NK-92 (cell line): ENCODE measurements around the gene PRPF8.

Source experiments
- DNase-seq: peaks from one replicate; lab custom pipeline; 2025; ENCODE audit not compliant: unreplicated experiment; lab: John Stamatoyannopoulos, UW

Gene PRPF8

DNA sequence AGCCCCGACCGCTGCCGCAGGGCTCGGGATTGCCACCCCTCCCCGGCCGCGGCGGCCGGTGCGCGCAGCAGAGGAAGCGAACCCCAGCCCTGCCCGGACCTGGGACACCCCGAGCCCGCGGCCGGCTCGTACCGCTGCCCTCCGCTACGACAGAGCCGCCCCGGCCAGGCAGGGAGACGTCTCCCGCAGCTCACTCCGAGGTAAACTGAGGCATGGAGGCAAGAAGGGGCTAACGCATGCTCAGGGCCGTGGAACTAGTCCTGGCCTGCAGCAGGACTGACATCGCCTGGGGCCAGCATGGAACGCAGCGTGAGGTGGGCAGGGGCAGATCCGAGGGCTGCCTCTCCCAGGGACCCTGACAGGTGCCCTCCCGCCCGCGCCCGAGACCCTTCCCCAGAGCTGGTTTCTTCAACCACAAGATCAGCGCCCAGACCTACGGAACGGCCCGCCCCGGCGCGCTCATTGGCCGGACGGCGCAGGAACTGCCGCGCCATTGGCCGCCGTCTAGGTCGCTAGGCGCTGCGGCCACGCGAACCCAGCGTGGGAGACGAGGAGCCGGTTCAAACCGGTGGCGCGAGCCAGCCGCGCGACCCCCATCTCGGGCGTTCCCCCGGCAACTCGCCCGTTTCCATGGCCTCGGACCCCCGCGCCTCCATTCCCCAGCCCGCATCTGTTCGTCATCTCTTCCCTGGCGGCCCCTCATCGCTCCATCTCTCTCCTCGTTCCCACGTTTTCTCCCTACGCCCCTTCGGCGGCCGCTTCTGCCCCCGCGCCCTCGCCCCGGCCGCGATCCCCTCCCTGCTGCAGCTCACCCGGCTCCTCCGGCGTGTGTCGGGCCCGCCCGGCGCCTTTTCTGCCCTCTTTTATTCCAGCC, 56.4 kb downstream of the PRPF8 start, which contains the start of gene SLC43A2:
TSS of gene SLC43A2 (minus strand) at position 853 of the 874 bp plus-strand sequence. CDS start 960 bp downstream, outside the sequence.
- DNase-seq = no peak

GRCh38 chr17:1627182-1627981, 57.3 kb downstream of the PRPF8 start:
- DNase-seq = no peak

GRCh38 chr17:1626333-1626732, 58.3 kb downstream of the PRPF8 start:
- no peak for DNase-seq

GRCh38 chr17:1625581-1625980, 59.1 kb downstream of the PRPF8 start:
- no peak for DNase-seq

DNA sequence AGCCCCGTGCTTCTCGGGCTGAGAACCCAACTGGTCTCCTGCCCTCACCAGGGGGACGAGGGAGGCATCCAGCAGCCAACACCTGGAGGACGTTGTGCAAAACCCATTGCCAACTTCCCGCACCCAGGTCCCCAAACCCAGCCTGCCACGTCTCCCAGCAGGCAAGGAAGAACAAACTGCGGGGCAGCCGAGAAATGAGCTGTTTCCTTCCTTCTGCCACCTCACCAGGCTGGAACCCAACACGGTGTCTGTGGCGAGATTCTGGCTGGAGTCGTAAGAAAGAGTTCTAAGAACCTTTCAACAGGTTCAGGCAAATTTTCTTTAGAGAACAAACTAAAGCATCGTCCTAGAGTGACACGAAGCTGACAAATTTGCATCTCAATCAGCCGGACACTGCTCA, 59.6 kb downstream of the PRPF8 start:
- DNase-seq = no peak

DNA sequence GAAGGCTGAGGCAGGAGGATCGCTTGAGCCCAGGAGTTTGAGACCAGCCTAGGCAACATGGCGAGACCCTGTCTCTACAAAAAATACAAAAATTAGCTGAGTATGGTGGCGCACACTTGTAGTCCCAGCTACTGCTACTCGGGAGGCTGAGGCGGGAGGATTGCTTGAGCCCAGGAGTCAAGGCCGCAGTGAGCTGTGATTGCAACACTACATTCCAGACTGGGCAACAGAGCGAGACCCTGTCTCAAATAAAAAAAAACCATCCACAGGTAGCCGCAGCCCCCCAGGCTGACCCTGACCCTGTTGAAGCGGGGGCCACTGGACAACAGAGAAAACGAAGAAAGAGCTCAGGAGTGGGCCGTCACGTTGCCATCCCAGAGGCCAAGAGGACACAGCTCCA, 60.0 kb downstream of the PRPF8 start:
- no peak for DNase-seq

GRCh38 chr17:1623057-1623630, 61.5 kb downstream of the PRPF8 start:
- no peak for DNase-seq

- DNase-seq = no peak
Observed at GRCh38 chr17:1621273-1621954, 63.3 kb downstream of the PRPF8 start.

DNA sequence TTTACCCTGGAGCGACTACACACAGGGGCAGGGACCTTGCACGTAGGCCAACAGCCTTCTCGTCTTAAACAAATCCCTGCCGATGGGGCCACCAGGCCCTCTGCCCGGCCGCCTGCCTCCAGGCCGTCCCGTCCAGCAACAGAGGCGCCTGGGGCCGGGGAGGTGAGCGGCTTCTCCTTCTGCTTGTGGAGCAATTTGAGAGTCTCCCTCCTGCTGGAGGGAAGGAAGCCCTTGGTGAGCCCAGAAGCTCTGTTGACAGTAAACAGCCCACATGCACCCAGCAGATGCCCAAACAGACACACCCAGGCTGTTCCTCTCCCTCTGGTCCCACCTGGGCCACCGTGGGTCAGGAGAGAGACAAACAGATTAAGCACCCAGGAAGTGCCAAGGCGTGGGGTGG, 64.2 kb downstream of the PRPF8 start:
- DNase-seq = no peak

GRCh38 chr17:1617620-1618174, 67.0 kb downstream of the PRPF8 start:
- DNase-seq = no peak

DNA sequence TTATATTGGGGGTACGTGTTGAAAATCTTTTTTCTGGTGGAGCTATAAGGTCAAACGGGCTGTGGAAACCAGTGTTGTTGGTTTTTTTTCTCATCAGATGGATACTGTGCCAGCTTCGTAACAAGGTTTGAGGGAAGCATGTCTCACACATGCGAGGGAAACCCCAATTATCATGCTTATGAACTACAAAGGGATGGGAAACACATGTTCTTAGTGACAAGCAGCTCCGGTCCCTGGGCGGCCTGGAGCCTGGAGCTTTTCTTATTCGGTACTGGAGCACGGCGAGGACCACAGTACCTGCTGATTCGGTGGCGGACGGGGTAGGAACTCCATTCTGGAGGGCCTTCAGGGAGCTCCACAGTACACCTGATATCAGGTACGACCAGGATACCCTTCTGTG, 68.6 kb downstream of the PRPF8 start:
- no peak for DNase-seq

GRCh38 chr17:1612400-1612799, 72.3 kb downstream of the PRPF8 start:
- no peak for DNase-seq

DNA sequence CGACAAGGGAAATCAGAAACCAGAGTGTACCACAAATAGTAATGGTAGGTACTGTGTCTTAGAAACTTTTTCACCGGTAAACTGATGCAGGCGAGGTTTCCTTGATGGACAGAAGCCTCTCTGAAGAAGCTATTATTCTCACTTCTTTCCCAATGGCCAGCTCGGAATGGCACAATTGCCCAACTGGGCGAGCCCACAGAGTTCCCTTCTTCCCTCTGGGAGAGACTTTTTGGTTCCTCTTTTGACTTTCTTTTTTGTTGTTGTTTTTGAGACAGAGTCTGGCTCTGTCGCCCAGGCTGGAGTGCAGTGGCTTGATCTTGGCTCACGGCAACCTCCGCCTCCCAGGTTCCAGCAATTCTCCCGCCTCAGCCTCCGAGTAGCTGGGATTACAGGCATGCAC, 73.0 kb downstream of the PRPF8 start:
- no peak for DNase-seq

DNA sequence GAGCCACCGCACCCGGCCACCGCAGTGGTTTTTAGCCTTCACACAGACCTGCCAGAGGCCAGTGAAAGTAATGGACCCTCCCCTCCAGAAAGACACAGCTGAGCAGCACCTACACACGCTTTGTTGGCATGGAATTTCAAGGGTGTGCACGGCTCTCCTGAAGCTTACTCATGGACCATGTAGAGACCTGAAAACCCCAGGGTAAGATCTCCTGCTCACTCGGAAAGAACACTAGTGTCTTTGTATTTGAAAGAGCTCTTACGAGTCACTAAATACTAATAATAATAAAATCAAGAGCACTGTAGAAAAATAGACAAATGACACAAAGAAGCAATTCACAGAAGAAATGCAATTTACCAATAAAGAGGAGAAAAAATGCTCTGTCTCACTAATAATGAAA, 76.0 kb downstream of the PRPF8 start:
- no peak for DNase-seq

- DNase-seq = no peak
Observed at GRCh38 chr17:1607971-1608320, 76.7 kb downstream of the PRPF8 start.

DNA sequence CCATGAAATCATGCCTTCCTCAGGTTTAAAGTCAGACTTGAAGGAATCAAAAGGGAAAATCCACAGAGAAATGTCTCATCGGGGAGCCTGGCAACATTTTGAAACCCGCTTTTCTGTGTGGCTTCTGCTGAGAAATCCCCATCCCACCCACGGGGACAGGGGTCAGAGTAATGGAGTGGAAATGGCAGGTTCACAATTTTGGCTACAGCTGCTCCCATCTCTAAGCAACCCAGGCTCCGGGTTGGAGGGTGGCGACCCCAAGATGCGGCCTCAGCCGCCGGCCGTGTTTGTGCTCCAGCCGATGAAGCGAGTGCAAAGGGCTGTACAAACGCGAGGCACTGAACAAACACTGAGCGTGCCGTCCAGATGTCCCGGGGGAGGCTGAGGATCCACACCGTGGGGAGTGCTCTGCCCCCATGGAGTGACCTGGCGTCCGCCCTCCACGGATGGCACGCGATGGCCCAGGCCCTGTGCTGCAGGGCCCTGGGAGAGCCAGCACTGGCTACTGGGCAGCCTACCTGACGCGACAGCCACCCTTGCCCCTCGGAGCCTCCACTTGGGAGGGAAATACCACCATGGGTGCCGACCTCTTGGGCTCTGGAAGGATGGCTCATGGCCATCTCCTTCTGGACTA, 78.2 kb downstream of the PRPF8 start:
- no peak for DNase-seq

- no peak for DNase-seq
Observed at GRCh38 chr17:1605681-1606351, 78.9 kb downstream of the PRPF8 start.

DNA sequence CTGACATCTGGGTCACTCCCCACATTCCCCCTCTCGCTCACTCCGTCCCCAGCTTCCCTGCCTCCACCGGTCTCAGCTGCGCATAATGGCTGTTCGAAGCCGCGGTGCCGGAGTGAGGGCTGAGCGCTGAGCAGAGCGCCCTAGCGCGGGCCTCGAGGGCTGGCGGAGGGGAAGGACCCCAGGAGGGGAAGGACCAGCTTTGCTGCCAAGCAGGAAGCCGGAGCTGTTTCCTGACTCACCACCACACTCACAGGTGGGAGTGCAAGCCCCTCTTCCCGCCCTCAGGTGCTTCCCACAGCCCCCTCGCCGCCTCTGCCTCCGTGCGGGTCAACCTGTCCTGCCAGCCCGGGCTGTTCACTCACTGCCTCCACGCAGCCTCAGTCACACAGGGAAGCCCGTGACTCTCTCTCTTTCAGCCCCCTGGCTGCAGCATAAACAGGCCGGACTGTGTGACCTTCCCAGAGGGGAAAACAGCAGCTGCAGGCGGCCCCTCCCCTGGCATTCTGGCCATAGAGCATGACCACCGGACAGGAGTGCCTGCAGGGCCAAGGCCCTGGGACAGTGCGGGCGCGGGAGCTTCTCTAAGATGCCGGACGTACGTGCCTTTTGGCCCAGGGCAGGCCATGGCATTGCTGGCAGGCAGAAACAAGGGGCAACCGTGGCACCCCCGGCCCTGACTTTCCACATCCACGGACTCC, 79.7 kb downstream of the PRPF8 start:
- no peak for DNase-seq

GRCh38 chr17:1601571-1601970, 83.1 kb downstream of the PRPF8 start:
- DNase-seq = no peak
